NCI-H2107 (cell line): ENCODE results near the gene ZIC1.

Source experiments
- DNase-seq: peaks from one replicate; lab custom pipeline; 2025; lab: John Stamatoyannopoulos, UW

Gene ZIC1

DNA sequence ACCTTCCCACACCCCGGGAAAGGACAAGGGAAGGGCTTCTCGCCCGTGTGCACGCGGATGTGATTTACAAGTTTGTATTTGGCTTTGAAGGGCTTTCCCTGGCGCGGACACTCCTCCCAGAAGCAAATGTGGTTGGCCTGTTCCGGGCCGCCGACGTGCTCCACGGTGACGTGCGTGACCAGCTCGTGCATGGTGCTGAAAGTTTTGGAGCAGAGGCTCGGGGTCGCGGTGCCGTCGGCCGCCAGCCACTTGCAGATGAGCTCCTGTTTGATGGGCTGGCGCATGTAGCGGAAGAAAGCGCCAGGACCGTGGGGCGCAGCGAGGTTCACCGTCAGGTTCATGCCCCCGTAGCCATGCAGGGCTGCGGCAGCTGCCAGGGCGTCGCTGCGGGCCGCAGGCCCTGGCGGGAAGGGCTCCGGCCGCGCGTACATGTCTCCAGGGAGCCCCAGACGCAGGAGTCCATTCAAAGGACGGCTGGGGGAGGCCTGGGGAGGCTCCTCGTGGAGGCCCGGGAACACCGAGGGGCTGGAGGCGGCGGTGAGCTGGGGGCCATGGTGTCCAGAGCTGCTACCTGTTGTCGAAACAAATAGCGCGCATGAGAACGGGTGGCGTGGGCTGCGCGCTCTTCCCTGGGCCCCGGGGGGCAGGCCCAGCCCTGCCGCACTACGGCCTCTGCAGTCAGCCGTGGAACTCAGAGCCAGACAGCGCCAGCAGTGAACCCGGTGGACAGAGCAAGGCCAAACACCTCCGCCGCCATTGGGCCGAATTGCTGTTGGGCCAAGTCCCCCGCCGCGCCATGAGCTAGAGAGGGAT, 13.1 kb upstream of the ZIC1 start:
- no peak for DNase-seq

DNA sequence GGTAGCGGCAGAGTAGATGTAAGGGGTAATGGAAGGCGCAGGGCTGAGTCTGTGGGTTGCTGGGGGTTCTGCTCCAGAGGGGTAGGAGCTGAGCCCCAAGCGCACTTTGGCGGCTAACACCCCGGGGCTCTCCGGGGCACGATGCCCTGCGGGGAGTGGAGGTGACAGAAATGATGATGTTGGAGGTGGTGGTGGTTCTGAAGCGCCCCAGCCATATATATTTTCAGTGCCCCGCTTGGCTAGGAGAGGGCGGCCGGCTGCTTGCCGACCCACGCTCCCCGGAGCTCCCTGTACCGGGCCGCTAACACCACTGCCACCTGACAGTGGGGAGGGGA, 12.5 kb upstream of the ZIC1 start:
- DNase-seq = no peak

DNA sequence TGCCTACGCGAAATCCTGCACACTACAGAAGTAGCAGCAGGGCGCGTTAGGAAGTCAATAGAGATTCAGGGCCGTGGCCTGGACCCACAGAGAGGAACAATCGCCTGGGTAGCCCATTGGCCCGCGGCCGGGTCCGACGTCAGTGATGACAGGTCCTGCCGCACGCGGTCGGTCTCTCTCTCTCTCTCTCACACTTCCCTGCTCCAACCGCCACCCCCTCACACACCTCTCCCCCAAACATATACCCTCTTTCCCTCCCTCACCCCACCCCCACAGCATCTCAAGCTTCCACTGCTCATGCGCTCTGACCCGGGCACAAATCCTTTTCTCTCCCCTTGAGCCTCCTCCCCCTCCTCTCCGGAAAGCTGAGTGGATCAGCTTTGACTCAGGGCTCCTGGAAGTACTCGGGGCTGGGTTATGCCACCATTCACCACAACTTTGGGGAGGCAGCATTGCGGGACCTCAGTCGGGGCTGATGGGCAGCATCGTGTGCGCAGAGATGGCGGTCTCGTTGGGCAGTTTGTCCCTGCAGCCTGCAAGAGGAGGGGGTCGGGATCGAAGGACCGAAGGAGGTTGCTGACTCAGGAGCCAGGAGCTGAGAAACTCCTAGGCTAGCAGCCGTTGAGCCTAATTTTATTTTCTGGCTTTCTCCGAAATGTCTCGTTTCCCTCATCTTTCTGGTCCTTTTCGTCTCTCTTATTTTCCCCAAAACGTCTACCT, 11.8 kb upstream of the ZIC1 start:
- DNase-seq = no peak

DNA sequence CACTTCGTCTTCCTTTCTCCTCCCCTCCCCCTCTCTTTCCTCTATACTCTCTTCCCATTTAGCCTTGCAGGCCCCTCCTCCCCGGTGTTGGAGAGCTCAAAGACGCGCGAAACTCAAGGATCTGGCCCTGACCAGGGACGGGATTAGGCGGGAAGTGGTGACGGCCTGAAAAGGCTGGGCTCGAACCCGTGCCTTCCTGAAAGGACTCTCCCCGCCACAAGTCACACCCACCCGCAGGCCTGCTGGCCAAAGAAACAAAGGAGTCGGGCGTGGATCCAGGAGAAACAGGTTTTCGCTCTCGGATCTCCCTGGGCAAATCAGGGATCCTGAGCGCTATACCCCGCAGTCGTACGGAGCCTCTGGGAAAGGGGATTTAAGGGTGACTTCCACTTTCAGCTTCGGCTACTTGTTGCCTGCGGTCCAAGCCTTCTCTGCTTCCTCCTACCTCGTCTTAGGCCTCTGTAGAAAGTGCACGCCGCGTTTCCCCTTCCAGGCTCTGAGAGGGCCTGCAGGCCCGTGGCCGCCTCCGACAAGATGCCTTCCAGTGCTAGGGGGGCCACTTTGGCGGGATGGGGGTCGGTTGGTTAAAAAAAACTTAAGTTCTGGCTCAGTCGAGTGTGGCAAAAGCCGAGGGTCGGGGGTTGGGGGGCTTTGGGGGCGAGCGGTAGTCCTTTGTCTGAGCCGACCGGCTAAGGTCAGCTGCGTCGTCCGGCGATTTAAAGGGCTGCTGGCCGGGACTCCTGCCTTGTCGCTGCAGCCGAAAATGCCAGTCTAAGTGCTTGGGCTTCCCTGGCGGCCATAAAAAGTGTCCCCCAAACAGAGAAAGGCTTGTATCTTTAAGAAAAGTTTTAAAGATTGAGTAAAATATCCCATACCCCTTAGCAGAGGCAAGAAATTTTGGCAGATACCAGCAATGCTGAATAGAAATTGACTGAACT, 11.0 kb upstream of the ZIC1 start:
- DNase-seq = no peak

DNA sequence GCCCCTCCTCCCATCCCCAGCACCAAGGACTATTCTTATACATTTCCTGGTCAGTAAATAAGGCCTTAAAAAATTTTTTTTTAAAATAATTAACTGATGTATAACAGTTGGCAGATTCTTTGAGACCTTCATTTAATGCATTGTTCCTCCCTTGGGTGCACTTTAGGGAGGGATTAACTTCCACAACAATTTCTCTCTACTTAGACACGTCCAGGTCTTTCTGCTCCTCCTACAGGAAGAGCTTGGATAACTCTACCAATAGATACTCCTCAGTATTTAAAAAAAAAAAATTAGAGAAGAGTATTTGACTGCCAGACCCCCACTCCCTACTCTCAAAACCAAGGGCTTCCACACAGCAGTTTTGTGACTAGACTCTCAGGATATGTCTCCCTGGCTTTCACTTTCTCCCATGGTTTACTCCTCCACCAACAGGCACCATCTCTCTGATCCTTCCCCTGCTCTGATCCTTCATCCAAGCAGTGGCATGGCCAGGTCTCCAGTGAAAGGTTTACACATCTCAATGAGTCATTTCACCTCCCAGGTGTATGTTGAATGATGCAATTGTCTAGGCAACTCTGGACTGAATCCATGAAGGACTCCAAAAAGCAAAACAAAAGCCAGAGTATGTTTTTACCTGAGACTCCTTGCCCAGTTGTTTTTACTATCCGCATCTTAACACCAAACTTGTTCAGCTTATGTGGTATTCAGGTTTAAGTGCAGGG, 10.2 kb upstream of the ZIC1 start:
- DNase-seq = no peak

DNA sequence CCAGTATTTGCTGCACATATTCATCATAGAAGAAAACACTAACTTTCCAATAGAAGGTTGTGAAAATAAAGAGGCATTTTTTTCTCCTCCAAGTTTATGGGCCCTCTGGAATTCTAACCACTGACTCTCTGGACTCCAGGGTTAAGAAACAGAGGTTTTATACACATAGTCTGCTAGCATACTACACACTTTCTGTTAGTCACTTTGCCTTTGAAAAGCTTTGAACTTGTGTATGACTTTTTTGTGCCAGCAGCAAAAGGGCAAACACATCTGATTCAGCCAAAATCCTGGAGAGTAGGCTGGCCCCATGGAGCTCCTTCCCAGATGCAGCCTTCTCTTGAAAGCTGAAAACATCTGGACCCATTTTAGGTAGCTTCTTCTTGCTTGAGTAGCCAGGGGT, 9.1 kb upstream of the ZIC1 start:
- DNase-seq = no peak

DNA sequence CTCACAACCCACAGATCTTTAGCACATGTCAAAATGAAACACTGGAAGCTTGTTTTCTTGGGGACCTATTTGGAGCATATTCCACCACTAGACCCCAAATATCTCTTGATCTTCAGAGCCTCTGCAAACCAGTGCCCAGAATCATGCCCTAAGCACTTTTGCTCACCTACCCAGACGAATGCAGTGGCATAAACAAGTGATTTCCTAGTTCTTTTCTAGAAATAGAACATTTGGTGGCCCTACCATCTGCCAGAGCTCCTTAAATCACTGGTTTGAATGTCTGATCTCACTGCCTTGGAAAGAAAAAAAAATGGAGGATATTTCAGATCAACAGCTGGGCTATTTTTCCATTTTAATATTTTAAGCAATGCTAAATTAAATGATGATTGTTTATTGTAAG, 8.2 kb upstream of the ZIC1 start:
- no peak for DNase-seq

DNA sequence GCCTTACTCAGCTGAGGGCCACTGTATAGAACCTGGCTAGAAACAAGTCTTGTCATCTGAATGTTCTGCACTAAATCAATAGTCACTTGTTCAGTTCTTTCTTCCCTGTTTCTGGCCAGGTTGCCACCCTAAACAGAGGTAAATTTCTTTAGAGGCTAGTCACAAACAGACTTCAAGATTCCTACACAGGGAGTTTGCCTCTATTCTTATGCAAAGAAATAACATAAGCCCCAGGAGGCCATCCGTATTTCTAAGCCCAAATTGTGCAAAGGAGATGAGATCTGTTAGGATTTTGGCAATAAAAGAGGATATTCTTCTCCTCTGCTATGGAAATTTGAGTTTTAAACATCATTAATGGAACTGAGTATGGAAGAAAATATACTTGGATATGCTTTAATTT, 7.7 kb upstream of the ZIC1 start:
- no peak for DNase-seq

DNA sequence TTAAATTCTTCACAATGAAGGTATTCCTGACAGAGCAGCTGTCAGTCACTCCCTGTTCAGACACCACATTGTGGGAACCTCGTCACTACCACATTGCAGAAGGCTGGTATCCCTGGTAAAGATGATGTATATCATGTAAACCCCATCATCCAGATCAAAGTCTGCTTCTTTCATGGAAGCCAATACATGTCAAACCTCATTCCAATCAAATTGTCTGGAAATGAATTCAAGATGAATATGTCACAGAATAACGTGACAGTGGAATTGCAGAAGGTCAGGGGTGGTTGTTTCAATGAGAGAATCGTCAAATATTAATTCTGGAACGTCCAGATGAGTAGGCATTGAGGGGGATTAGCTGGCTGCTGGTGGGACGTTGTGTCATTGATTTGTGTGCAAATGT, 7.0 kb upstream of the ZIC1 start:
- no peak for DNase-seq

DNA sequence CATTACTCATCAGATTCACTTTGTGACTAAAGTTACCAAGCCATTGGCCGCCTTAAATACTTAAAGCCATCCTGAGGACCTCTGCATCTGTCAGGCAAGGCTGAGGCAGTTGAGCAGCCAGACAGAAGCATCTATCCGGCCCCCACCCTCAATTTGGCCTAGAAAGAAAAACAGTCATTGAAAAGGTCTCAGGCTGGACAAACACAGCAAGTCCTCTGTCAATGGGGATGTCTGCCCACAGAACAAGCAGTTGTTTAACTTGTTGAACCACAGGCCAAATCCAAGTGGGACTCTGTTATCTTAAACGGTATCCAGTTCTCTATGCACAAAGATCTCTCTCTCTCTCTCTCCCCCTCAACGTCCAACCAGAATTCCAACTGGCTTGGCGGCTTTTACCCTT, 5.7 kb upstream of the ZIC1 start:
- DNase-seq = no peak

DNA sequence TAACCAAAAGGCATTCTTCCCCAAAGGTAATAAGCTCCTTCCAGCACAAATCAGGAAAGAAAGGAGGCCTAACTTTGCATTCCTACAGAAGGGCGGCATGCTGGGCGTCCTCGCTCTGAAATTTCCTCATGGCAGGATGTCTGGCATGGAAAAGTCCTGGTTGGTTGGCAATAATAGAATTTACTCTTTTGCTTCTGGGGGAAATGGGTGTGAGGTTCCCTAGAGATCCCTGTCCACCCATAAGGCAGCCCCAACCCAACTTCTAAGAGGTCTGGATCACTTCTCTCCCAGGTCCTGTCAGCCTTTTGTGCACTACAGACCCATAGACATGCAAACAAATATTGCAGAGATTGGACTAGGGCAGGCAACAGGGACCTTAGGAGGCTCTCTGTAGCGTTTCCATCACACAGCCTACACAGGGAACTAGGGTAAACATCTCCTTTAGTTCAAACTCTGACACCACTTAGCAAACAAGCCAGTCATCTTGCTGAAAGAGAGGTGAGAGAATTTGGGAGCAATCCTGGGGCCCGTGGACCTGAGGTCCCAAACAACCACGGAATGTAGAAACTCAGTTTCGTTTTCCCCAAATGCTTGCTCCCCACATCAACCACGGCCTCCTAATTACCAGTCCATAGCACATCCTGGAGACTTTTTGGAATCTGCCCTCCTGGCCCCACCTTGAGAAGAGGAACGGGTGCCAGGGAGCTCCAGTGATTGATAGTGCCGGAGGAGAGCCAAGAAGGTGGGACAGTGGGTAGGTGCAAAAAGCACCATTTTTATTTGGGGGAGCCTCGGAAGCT, 5.0 kb upstream of the ZIC1 start:
- no peak for DNase-seq

DNA sequence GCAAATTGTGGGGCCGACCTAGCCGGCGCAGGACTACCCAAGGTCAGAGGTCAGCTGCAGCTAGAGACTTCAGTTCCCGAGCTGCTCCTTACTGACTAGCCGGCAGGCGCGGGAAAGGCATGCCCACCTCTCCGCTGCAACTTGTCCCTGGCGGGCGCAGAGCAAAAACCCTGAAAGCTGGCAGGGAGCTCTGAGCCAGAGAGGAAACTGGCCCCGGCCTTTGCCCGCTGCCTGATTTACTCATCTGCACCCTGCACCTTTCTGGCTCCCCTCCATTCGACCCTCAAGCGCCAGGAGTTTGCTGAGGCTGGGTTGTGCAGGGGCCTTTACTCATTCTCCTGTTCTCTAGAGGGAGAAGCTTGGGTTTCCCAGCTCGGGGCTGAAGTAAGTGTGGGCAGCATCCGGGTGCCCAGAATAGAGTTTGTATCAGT, 4.3 kb upstream of the ZIC1 start:
- DNase-seq = no peak

DNA sequence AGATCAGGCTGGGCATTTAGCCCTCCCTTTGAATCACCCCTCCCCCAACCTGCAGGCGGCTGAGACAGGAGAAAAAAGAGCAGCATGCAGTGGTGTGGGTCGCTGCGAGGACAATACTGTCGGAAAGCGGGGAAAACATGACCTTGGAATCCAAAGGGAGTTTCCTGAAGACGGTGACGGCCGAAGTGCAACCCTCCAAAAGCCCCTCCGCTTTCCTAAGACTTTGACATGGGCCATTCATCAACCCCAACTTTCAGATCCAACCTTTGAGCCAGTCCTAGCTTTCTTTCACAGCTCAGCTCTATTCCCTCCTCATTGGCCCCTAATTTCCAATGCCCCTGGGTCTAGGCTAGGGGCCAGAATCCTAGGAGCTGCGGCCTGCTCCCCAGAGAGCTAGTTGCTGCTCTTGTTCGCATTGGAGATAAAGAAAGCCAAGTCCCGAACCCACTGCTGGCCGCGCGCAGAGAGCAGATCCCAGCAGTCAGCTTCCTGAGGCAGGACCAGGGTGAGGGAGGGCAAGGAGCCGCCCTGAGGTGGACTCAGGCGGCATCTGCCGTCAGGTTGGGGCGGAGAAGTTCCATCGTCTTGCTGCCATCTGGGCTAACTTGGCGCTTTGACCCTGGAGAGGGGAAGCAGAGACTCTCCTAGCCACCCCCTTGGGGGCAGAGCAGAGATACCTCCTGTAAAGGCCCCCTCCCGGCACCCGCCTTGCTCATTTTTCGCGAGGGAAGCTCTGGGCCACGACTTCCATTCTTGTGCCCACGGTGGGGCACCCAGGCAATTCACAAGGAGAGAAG, 3.7 kb upstream of the ZIC1 start:
- DNase-seq = no peak

DNA sequence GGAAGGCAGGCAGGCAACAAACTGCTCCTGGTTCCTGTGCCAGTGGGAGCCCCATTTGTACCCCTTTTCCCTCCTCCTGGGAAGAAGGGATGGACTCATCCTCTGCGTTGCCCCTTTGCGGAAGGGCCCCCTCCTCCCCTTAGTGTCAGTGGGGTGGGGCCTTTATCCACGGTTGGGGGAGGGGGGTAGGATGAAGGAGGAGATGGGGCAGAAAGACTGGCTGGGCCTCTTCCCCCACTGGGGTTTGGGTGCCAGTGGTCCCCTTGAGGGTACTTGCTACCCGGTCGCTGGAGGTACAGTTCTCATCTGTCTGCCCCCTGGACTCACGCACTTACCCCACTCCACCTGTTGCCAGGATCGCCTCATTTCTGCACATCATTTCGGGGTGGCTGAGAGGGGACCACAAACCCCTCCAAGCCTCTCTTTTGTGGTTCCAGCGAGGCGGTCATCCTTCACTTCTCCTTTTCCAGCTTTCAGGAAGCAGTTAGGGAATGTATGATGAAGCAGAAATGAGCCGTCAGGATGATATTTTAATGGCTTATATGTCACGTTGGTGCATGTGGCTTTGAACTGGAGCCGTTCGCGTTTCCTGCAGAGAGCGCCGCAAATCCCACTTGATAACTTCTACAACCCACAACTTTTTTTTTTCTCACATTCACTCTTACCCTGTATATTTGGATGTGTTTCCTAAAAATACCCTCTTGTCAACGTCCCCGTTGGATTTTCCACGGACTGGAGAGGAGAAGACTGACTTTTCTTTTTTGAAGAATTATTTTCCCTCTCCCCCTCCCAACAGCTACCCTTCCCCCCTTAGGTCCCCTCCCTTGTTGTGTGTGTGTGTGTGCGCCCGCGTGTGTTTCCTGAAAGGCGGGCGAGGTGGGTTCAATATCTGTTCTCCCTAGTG, 2.9 kb upstream of the ZIC1 start, which contains the start of gene ZIC4:
TSS of gene ZIC4 (minus strand) at position 516 of the 904 bp plus-strand sequence. CDS start 3,746 bp downstream, outside the sequence.
- DNase-seq = no peak

DNA sequence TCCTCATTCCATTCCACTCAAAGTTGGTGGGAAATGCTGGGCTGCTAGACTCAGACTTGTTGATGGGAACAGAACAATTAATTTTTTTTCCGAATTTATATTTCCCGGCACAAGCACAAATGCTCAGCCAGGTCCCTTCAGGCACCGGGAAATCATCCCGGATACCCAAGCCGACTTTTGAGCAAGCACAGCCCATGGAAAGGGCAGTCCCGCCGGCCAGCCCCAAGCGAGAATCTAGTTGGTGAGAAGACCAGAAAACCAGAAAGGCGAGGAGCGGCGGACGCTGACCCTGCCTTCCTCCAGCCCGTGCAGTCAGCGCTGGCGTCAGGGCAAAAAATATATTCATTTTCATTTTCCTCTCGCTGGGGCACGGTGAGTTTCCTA, 2.1 kb upstream of the ZIC1 start:
- DNase-seq = no peak

DNA sequence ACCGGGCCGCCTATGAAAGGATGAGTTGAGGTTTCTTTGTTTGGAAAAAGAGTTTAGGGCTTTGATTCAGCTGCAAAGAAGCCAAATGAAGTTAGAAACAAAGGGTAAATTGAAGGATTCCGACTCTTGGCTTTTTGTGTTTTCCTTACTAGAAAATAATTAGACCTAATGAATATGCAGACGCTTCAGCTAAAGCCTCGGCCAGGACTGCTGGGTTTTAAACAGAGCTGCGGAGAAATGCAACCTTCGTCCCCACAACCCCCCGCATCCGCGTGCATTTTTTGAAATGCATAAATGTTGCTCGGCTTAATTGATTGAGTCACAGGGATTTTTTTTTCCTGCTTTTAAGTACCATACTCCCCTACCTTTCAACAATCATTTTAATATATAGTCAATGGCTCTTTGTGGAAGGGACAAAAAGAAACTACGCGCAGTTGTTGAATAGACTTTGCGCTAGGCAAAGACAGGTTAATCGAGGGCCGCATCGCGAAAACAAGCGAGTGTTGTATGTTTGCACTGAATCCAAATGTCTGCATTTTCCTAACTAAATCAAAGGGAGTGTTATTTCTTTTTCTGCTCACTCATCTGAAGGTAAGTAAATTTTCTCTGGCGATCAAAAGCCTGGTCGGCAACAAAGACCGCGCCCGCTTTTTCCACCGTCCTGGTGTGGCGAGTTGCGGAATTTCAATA, 1.5 kb upstream of the ZIC1 start:
- DNase-seq = no peak

DNA sequence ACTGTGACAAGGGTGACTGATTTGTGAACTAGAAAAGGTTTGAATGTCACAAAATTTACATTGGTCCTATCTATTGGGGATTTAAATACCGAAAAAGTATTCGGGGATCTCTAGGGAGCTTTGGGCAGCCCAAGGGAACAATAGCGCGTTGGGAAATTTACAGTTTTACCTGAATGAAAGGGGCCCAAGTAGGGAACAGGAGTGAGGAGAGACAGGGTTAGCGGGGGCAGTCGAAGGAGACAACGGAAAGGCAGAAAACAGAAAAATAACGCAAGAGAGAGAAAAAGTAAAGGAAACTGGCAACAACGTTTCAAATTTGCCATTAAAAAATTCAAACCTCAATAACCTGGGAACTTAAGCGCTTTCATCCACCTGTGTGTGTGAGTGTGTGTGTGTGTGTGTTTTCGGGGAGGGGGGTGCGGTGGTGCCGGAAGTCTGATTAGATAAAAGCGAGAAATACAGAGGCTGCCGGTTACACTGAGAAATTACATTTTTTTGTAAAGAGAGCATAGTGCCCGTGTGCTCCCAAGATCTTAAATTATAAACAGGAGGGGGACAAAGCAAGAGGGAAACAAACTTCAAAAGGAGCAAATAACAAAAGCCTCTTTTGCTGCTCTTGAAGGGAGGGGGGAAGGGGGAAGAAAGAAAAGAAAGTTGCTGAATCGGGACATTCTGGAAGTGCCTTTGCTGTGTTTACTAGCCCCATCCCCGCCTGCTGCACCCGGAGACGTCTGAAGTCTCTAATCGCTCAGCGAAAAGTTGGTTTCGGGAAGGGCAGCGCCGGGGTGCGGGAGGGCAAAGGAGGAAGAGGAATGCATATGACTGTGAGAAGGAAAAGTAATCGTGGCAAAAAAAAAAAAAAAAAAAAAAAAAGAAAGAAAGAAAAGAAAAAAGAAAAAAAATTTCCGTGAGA, 721 bp upstream of the ZIC1 start:
- DNase-seq = no peak
